GM03348 (cell line): ENCODE measurements around the gene MAD2L1BP.
A peak's percentile ranks its signal among the peaks of the same experiment; 100 is the strongest.

ENCODE experiments used
- DNase-seq: peaks from one replicate; pipeline ENCODE4 v3.0.0; 2012; ENCODE audit warnings: low spot score

The MAD2L1BP gene

DNA sequence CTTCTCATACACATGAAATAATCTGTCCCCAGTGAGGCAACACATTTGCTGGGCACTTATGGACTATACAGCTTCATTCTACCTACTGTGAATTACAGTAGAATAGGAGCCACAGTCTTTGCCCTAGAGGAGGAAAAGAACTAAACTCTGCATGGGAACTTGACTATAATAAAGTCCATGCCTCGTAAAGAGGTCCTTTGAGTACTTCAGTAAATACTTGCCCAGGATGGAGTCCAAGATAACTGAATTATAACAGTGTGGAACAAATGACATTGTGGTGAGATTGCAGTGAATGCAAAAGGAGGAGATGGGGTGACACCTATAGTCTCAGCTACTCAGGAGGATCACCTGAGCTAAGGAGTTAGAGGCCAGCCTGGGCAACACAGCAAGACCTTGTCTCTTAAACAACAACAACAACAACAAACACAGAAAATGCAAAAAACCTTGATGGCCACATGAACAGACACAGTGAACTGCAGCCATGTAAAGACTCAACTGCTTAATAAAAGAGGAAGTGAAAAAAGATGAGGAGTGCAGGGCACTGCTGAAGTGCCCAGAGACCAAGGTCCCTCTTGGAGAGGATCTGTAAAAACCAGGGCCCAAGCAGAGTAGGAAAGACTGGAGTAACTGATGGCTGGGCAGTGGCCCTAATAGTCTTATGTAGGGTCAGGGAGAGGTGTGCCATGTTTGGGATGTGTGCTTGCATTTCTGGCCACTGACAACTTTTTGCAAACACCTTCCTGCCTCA, 48.2 kb downstream of the MAD2L1BP start:
- DNase-seq, result no peak

DNA sequence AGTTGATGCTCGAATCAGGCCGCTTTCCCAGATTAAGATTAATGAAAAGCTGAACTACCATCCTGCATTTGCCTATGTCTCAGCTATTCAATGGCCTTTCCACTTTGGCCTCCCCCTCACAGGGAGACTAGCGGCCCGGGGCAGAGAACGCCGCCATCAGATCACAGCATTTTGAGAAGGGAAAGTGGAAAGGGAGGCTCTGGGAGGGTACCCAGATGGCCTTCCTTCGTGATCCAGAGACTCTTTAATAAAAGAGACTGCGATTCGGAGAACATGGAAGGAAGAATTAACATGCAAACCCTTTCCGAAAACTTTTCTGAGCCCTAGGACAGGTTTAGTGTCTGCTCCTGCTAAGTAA, 51.4 kb downstream of the MAD2L1BP start:
- peak; percentile 18 for DNase-seq

GRCh38 chr6:43687437-43688347, 52.1 kb downstream of the MAD2L1BP start, which contains the start of gene MRPS18A:
MRPS18A (minus strand) TSS chr6:43687791; CDS start chr6:43687779, 12 bp downstream.
- DNase-seq, result peak; percentile 93

- DNase-seq, result no peak
These were observed 53.8 kb downstream of the MAD2L1BP start for GRCh38 chr6:43689421-43689820.
